ENCODE results near the gene RELL2.
A peak's percentile ranks its signal among the peaks of the same experiment; 100 is the strongest.
"Not testable (repeated sequence)": the region's sequence is repeated elsewhere in the genome, so short reads cannot be mapped to it uniquely, and the experiment has no call there.

The RELL2 gene, protein sequence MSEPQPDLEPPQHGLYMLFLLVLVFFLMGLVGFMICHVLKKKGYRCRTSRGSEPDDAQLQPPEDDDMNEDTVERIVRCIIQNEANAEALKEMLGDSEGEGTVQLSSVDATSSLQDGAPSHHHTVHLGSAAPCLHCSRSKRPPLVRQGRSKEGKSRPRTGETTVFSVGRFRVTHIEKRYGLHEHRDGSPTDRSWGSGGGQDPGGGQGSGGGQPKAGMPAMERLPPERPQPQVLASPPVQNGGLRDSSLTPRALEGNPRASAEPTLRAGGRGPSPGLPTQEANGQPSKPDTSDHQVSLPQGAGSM

DNA sequence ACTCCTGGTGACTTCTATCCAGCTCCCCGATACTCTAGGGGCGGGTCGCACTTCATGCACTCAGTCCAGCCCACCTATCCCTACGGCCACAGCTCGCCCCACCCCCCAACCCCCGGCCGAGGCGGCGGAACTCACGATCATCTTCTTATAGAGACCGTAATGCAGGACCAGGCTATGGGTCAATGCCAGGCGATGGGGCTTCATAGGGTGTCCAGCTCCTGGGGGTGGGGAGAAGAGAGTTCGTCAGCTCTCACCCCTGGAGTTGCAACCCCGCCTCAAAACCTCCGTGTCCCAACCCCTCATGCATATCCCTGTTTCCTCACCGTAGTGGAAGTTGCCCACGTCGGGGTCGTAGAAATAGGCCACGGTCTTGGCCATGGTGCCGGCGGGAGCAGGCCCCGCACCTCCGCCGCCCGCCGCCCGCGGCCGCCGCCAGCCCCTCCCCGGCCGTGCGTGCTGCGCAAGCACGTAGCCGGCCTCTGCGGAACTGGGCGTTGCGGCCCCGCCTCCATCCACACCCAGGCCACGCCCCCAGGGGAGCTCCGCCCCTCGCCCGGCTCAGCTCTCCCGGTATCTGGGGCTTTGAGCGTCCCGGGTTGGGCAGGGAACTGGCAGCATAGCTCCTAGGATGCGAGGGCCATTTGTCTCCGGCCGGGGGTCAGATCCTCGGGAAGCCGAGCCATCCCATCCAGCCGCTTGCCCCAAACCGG is at the start of gene RELL2, which contains the start of gene HDAC3:
TSS of gene RELL2 (plus strand) at position 585 of the 710 bp plus-strand sequence. CDS start 1,229 bp downstream, outside the sequence.
TSS of gene HDAC3 (minus strand) at position 437 of the 710 bp plus-strand sequence. CDS start at position 378, 59 bp downstream.
- peak; percentile 98 for DNase-seq (ENCODE audit: low spot score)

DNA sequence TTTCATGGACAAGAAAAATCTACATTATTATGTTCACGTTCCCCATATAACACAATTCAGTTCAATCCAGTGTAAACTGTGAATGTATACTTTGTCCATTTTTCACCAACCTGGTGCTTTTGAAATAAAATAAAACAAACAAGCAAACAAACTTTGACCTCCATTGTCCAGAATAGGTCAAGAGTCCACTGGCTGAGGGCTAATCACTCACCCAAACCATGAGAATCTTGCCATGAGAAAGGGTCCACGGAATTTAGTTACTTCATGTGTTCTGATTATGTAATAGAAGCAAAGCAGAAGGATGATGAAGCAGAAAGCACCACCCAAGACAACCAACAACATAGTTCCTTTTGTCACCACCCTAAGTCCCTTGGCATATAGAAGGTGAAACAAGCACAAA is 46.7 kb upstream of the RELL2 start:
- DNase-seq (ENCODE audit: low spot score): no peak

DNA sequence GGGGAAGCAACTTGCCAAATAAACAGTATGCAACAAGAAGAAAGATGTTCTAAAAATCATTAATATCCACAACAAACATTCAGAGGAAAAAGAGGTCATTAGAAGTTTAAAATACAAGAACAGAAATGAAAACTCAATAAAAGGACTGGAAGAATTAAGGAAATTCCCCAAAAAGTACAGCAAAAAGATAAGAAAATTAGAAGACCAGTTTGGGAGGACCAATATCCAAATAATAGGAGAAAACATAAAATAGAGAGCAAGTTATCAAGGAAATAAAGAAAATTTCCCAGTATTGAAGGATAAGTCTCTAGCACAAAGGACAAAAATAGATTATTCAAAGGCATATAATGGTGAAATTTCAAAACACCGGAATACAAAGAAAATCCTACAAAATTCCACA is 39.9 kb upstream of the RELL2 start:
- DNase-seq (ENCODE audit: low spot score): no peak

DNA sequence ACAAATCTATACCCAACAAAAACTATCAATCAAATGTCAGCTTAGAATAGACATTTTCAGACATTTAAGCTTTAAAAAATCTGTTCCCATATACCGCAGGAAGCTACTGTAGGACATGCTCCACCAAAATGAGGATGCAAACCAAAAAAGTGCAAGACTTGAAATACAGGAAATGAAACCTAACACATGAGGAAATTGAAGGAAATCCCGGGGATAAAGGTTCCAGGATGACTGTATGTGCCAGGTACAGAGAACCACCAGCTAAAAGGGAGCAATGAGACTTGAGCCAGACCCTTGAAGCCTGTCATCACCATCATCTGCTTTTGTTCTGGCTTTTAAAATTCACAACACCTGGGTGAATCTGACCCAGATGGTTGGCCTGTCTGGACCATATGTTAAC is 39.4 kb upstream of the RELL2 start:
- no peak for DNase-seq (ENCODE audit: low spot score)

DNA sequence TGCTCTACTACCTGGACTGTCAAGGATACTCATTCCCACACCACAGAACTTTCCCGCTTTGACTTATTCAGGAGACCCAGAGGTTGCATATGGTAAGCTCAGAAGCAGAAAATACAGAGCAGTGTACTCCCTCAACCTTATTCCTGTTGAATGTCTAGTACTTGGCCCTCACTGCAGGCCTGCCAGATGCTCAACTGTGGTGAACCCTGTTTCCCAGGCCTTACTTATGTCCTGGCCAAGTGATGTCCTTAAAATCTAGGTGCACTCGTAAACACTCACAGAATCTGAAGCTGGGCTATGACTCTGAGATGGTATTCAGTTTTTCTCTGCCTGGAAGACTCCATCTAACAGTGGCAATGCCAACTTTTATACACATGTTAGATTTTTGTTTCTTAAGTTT is 39.0 kb upstream of the RELL2 start:
- DNase-seq (ENCODE audit: low spot score): no peak

DNA sequence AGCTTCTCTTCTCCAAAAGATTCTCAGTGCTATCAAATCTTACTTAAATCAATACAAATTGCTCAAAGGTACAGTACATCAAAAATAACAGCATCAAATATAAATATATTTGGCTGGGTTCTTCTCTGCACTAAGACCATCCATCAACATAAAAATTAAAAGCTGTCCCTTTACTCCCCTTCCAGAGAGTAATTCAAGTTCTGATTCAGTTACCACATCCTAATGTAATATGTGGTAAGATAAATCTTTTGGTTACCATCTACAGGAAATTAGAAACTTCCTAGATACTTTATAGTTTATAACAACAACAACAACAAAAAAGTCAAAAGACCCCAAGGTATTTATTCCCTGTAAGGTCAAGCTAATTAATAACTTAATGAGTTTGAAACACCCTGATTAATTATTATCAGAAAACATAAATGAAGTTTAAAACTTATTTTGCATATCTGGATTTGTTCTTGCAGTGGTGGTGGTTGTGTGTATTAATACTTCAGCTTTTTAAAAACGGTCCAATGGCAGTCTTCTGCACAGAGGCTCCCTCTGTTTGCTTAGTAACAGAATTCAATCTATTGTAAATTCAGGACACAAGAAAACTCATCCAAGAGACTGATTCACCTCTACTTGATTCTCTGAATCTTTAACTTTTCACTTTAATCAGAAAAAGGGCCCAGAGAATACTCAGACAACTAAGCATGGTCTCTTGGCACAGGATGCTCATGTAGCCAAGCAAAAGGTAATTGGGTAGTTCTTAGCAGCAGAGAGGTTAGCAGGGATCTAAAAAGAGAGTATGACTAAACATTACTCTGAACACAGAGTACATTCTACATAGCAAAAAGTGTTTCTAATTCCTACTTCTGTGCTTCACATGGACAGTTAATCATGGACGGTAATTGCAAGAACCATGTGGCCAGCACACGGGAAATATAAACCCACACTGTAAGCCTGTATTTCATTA is 38.1 kb upstream of the RELL2 start:
- no peak for DNase-seq (ENCODE audit: low spot score)

DNA sequence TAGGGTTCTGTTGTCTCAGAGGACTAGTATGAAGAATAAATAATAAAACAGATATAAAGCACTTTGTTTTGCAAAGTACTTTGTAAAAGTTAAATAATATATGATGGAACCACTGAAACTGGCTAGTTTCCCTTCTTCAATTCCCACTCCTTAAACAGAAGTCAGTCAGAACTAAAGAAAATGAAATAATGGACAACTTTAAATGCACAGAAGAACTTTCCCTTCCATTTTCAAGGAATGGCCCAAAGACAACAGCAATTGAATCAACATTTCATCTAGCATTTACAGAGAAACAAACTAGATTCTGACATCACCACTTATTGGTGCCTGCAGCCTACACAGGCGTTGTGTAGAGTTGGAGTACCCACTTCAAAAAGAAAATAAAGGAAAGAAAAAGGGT is 34.2 kb upstream of the RELL2 start:
- DNase-seq (ENCODE audit: low spot score): no peak

- peak; percentile 93 for DNase-seq (ENCODE audit: low spot score)
Observed at GRCh38 chr5:141603923-141604717, 32.7 kb upstream of the RELL2 start.

GRCh38 chr5:141605523-141606277 is 31.1 kb upstream of the RELL2 start:
- no peak for DNase-seq (ENCODE audit: low spot score)

DNA sequence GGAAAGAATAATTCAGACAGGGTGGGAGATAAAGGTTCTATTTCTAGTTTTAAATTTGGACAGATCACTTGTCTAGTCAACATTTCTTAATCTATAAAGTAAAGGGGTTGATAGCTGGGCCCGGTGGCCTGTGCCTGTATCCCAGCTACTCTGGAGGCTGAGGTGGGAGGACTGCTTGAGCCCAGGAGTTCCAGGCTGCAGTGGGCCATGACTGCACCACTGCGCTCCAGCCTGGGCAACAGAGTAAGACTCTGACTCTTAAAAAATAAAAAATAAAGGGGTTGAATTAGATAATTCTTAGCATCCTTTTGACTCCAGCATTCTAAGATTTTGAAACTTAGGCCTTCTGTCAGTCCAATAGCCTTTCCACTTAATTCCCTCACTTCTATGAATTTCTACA is 28.8 kb upstream of the RELL2 start:
- DNase-seq (ENCODE audit: low spot score): no peak

DNA sequence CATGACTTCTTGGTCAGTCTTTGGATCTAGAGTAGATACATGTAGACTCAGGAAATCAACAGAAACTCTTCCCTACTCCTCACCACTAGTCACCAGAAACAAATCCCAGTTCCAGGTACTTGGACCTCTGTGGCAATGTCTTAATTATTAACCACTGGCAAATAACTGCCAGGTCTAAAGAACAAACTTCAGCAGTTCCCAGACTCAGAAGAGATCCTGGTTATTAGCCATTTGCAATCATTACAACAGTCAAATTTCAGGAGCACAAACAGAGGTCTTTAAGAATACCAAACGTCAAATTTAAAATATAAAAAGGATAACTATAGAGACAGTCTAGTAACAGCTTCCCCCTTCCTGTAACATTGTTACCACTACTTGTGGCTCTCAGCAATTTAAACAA is 28.2 kb upstream of the RELL2 start:
- DNase-seq (ENCODE audit: low spot score): peak; percentile 22

- no peak for DNase-seq (ENCODE audit: low spot score)
Observed at GRCh38 chr5:141609044-141609443, 27.8 kb upstream of the RELL2 start.

- DNase-seq (ENCODE audit: low spot score): not testable (repeated sequence)
Observed at GRCh38 chr5:141609921-141610320, 26.9 kb upstream of the RELL2 start.

- no peak for DNase-seq (ENCODE audit: low spot score)
Observed at GRCh38 chr5:141611289-141611688, 25.5 kb upstream of the RELL2 start.

DNA sequence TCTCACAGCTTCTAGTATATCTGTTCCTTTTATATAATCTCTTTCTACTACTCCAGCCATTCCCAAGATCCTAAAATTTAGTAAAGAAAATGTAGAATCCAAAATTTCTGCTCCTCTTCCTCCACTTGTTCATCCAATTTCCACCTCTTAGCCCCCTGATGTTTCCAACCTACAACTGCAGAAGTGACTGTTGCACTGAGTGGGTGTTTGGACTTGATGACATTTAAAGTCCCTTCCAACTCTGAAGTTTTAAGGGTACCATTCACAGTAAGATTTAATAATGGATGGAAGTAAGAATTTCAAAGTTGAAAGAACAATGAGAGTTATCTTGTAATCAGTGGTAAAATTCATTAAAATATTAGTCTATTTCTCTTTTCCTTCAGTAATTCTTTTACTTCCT is 23.5 kb upstream of the RELL2 start:
- no peak for DNase-seq (ENCODE audit: low spot score)

- DNase-seq (ENCODE audit: low spot score): no peak
Observed at GRCh38 chr5:141615991-141616720, 20.6 kb upstream of the RELL2 start.

DNA sequence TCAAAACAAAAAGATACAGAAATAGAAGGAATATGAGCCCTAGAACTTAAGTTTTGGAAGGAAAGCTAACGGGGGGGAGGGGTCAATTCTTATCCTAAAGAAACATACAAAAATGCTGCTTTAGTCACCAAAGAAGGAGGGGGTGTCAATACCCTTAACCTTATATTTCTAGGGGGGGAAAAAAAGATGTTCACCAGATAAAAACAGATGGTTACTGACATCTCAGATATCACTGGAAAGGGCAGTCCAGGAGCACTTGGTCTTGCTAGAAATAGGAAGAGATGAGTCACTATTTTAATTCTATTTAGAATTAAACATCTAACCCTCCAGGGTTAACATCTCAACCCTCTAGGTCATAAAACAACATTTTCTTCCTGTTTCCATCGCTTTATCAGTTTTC is 19.7 kb upstream of the RELL2 start:
- no peak for DNase-seq (ENCODE audit: low spot score)

DNA sequence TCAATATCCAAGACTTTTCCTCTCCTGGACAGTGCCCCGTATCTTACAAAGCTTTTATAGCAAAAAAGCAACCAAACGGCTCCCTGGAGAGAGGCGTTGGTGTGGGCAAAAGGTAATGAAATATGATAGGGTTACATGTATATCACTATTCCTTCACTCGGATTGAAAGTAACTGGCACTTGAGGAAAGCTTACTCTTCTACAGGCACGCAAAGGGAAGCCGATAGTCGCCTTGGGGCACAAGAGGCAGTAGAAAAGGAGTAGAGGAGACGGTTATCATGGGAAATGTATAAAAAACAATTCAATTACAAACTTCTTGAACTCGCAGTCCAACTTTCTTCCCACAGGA is 19.1 kb upstream of the RELL2 start:
- DNase-seq (ENCODE audit: low spot score): no peak

DNA sequence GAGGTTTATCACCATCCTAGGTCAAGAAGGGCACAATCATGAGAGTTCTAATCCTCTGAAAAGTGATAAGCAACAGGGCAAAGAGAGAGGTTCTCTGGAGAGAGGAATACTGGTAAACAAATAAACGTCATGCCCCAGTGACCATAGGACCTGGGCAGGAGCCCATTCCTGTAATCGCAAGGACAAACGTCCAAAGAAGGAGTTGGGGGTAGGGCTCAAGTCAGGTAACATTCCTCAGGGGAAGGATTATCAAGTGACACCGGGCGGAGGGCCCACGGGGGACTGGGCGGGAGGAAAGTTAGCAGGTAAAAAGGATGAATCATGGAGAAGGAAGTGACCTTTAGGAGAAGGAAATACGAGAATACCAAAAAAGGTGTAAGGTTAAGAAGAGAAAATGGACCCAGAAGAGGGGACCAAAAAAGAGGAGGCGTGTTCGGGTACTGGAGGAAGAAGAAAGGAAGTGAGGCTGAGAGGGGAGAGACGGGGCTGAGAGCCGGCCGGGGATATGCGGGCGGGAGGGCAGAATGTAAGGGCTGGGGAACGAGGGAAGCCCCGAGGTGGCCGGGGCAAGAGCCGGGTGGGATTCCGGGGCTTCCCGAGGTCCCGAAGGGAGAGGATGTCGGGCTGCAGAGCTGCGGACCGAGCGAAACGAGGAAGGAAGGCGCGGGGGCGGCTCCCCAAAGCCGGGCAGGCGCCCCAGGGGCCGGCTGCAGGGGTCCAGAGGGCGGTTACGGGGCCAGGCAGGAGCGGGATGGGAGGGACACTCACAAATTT is 18.6 kb upstream of the RELL2 start:
- peak; percentile 80 for DNase-seq (ENCODE audit: low spot score)
